AG04450 (cell line): ENCODE data around the gene PRKAG2. TPM values are rescaled to one million over a fixed set of nuclear protein-coding genes. Genes with fewer than 3 reads are reported as not detected.

Experiments used
- CTCF ChIA-PET: fragments of 300-600, 350-600 bp; formaldehyde crosslinking; extraction: SDS; loops from one replicate; lab custom pipeline; 2022; ENCODE audit warnings: antibody characterized with exemption, inconsistent platforms; lab: Charles Lee
- POLR2A ChIA-PET: fragments of 350-600 bp; formaldehyde crosslinking; extraction: SDS; loops from one replicate; lab custom pipeline; 2021; ENCODE audit warnings: antibody characterized with exemption, inconsistent platforms; lab: Yijun Ruan, JAX
- DNase-seq: peaks from one replicate; pipeline ENCODE4 v3.0.0-alpha.2; 2011; ENCODE audit warnings: low read depth, low spot score
- H3K27ac ChIP-seq: one replicate; pipeline ENCODE4 v1.5.1; 2012; ENCODE audit warnings: low read depth, low read length, control low read depth
- H3K27me3 ChIP-seq: one replicate; pipeline ENCODE4 v1.6.0; 2012; ENCODE audit warnings: low read length; ENCODE audit not compliant: control insufficient read depth, insufficient read depth
- H3K4me3 ChIP-seq: 2 replicates; pipeline ENCODE4 v1.5.1; 2011; ENCODE audit warnings: mild to moderate bottlenecking, low read depth, low read length, control low read depth
- H3K9me3 ChIP-seq: 2 replicates; pipeline ENCODE4 v1.5.1; 2012; ENCODE audit warnings: low read length; ENCODE audit not compliant: control insufficient read depth, insufficient read depth
- polyA plus RNA-seq: library from polyadenylated mRNA; depleted of rRNA; stranded (reverse); fragments of >200 nt; gene quantifications from 2 replicates; pipeline ENCODE4 v1.2.3, GENCODE V29; 2011
- TF ChIP-seq, protein P1 (sequence below): IDR thresholded peaks from 2 replicates; pipeline ENCODE4 v1.5.1; 2011; ENCODE audit warnings: low read depth, low read length, control low read depth, inconsistent platforms

The PRKAG2 gene
- polyA plus RNA-seq, 1 experiment: 45.0 TPM

DNA sequence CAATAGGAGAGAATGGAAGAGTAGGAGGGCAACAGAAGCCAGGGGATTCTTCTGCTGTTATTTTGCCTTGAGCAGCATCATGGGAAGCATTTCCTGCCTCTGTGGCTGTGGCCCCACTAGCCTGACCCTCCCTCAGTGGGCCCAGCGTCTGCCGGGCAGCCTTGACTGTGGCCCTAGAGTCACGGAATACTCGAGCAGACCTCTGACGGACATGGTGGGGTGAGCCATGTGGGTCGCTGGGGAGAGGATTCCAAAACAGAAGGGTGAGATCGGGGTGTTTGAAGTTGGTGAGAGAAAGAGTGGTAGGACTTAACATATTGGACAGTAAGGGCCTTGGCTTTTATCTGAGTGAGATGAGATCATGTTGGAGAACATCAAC, 8.3 kb upstream of the PRKAG2 start:
- Histone ChIP-seq H3K27ac (no peak overlapping the region), H3K4me3 (no peak overlapping the region), H3K27me3 (peaks cover 15% of the 10 kb centered on the region), H3K9me3 (no peaks in the 10 kb centered on the region)
- ChIA-PET CTCF (no interaction called here), POLR2A (no interaction called here)
- DNase-seq: no peak
- TF ChIP-seq, protein P1, sequence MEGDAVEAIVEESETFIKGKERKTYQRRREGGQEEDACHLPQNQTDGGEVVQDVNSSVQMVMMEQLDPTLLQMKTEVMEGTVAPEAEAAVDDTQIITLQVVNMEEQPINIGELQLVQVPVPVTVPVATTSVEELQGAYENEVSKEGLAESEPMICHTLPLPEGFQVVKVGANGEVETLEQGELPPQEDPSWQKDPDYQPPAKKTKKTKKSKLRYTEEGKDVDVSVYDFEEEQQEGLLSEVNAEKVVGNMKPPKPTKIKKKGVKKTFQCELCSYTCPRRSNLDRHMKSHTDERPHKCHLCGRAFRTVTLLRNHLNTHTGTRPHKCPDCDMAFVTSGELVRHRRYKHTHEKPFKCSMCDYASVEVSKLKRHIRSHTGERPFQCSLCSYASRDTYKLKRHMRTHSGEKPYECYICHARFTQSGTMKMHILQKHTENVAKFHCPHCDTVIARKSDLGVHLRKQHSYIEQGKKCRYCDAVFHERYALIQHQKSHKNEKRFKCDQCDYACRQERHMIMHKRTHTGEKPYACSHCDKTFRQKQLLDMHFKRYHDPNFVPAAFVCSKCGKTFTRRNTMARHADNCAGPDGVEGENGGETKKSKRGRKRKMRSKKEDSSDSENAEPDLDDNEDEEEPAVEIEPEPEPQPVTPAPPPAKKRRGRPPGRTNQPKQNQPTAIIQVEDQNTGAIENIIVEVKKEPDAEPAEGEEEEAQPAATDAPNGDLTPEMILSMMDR: no peak

DNA sequence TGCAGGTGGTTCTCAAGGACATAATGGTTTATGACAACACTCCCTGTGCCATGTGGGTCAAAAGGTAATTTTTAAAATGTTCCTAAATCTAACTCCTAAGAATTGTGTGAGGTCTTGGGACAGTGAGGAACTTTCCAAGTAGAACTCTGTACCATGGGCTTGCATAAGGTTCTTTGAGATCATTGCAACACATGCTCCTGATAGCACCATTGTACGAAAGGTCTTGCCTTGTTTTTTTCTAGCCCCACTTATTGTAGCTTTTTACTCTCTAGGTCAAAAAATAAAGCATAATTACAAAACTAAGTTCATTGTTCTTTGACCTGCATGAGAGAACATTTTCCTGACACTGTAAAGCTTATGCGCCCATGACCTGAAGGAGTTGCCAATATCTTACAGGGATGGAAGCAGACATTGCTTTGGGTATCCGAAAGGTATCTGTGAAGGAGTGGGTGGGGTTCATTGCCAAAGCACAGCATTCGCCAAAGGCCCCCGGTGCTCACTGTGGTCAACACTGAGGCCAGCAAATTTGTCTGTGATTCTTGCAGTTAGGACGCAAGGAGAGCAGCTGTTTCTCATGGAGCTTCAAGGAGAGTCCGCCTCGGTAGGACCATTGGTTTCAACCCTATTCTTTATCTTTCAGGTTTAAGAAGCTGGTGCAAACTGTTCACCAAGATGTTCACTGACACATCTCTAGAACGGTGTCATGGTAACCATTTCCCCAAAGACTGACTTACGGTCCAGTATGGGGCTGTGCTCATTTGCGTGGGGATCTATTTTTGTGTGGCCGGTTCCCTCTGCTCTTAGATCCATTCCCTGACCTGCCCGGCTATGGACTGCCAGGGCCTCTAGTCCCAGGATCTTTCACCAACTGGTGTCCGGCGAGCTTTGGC, 7.6 kb upstream of the PRKAG2 start:
- no peak for DNase-seq
- Histone ChIP-seq H3K27ac (no peak overlapping the region), H3K9me3 (no peaks in the 10 kb centered on the region), H3K27me3 (peaks cover 22% of the 10 kb centered on the region), H3K4me3 (no peak overlapping the region)
- CTCF ChIA-PET: no interaction called here
- TF ChIP-seq, protein P1: no peak
- POLR2A ChIA-PET: no interaction called here

DNA sequence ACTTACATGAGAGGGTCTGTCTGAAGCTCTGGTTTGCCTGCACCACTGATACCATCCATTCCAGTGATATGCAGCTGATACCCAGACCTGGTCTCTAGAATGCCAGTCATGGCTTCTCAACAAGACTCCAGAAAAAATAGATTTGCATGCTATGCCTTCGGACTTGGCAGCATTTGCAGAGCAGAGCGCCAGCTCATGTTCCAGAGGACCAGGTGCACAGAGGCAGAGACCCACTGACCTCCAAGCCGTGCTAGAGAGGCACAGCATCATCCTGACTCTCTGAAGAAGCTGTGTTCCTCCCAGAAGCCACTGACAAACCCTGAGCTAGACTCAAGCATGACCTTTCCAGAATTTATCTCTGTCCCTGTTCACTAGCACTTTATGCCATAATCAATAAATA, 6.9 kb upstream of the PRKAG2 start:
- no peak overlapping the region for H3K4me3 ChIP-seq
- ChIA-PET CTCF (no interaction called here), POLR2A (no interaction called here)
- H3K27me3 ChIP-seq: peaks cover 27% of the 10 kb centered on the region
- TF ChIP-seq, protein P1: no peak
- no peak overlapping the region for H3K27ac ChIP-seq
- DNase-seq: no peak
- no peaks in the 10 kb centered on the region for H3K9me3 ChIP-seq

DNA sequence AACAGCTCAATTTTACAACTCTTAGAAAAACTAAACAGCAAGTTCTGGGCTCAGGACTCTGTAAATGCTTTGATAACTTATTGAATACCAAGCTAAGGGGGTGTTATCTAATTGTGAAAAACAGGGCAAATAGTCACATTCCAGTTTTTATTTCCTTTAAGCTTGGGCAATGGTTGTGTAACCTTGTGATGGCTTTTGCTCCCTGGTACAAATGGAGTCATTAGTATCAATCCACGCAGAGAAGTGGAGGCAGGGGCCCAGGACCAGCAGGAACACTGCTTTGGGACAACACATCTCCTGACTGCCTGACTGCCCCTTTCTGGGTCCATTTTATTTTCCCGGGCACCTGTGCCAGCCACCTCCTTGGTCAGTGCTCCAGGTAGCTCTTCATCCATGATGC, 5.8 kb upstream of the PRKAG2 start:
- TF ChIP-seq, protein P1: no peak
- POLR2A ChIA-PET: interaction anchor here (0.5 kb wide), 1 partner anchor 13 kb away, joined by 3 read pairs; no protein-coding TSS in a partner anchor
- H3K27me3 ChIP-seq: peaks cover 38% of the 10 kb centered on the region

DNA sequence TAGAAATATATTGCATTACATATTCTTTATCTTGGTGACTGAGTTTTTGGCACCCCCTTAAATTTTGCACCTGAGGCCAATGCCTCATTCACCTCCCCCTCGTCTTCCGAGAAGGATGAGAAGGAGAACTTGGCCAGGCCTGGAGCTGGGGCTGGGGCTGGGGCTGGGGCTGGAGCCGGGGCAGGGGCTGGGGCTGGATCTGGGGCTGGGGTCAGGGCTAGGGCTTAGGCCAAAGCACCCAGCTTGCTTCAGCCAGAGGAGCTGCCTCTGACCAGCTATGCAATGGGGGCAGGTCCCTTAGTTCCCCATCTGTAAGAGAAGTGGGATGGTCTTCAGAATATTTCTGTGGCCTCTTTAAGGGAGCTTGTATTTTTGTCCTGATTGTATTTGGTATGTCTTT, 3.8 kb upstream of the PRKAG2 start:
- no peak for DNase-seq
- TF ChIP-seq, protein P1: no peak
- H3K27me3 ChIP-seq: peaks cover 45% of the 10 kb centered on the region
- peaks cover 3% of the 10 kb centered on the region; the same call in 1 of the 2 replicates for H3K9me3 ChIP-seq
- H3K4me3 ChIP-seq: no peak overlapping the region
- POLR2A ChIA-PET: no interaction called here
- H3K27ac ChIP-seq: no peak overlapping the region
- CTCF ChIA-PET: no interaction called here

More for the DNA sequence above, 5.8 kb upstream of the PRKAG2 start:
- DNase-seq: no peak
- H3K9me3 ChIP-seq: peaks cover 3% of the 10 kb centered on the region; the same call in 1 of the 2 replicates
- CTCF ChIA-PET: no interaction called here
- no peak overlapping the region for H3K27ac ChIP-seq
- no peak overlapping the region for H3K4me3 ChIP-seq
